GM12878 (cell line): ENCODE results near the gene USP21. TPM values are rescaled to one million over a fixed set of nuclear protein-coding genes. Genes with fewer than 3 reads are reported as not detected.

Source experiments
- BHLHE40 ChIP-seq, 2 experiments: fragments of 450-650 bp in 1 of 2; IDR thresholded peaks; 2 replicates each; pipeline ENCODE4 v1.6.1; 2011 to 2017; ENCODE audit warnings: low read depth in 2 of 2, borderline replicate concordance in 1 of 2, improper control_type of control experiment in 1 of 2, low read length in 1 of 2, mild to moderate bottlenecking in 1 of 2
- BRCA1 ChIP-seq: IDR thresholded peaks from 2 replicates; pipeline ENCODE4 v1.6.1; 2011; ENCODE audit warnings: low read depth, low read length, improper control_type of control experiment
- IRF4 ChIP-seq: IDR thresholded peaks from 2 replicates; pipeline ENCODE4 v1.6.1; 2011; ENCODE audit warnings: low read depth, low read length
- MEF2A ChIP-seq: IDR thresholded peaks from 2 replicates; pipeline ENCODE4 v1.6.1; 2011; ENCODE audit warnings: low read depth, mild to moderate bottlenecking, low read length, moderate library complexity; ENCODE audit not compliant: insufficient read depth
- MEF2B ChIP-seq: fragments of 450-650 bp; IDR thresholded peaks from 2 replicates; pipeline ENCODE4 v1.6.1; 2018; ENCODE audit warnings: mild to moderate bottlenecking, moderate library complexity; ENCODE audit not compliant: partially characterized antibody, poor library complexity, severe bottlenecking
- MLLT1 ChIP-seq: fragments of 450-650 bp; IDR thresholded peaks from 2 replicates; pipeline ENCODE4 v1.6.1; 2016; ENCODE audit warnings: mild to moderate bottlenecking
- MYC ChIP-seq: IDR thresholded peaks from 2 replicates; pipeline ENCODE4 v1.6.1; 2011; ENCODE audit warnings: mild to moderate bottlenecking, low read length, moderate library complexity, inconsistent platforms; ENCODE audit not compliant: insufficient read depth, insufficient replicate concordance, insufficient read length, severe bottlenecking
- NR2F1 ChIP-seq: fragments of 450-650 bp; conservative IDR thresholded peaks from 2 replicates; pipeline ENCODE4 v1.6.1; 2017; ENCODE audit warnings: mild to moderate bottlenecking
- PAX8 ChIP-seq: fragments of 450-650 bp; IDR thresholded peaks from 2 replicates; pipeline ENCODE4 v1.6.1; 2017; ENCODE audit warnings: mild to moderate bottlenecking, moderate library complexity
- RCOR1 ChIP-seq: conservative IDR thresholded peaks from 2 replicates; pipeline ENCODE4 v1.6.1; 2012; ENCODE audit warnings: low read depth, low read length, improper control_type of control experiment
- RFX5 ChIP-seq: IDR thresholded peaks from 2 replicates; pipeline ENCODE4 v1.6.1; 2011; ENCODE audit warnings: low read depth, low read length, improper control_type of control experiment
- SUPT20H ChIP-seq: IDR thresholded peaks from 2 replicates; pipeline ENCODE4 v1.6.1; 2011; ENCODE audit warnings: low read depth, mild to moderate bottlenecking, low read length, moderate library complexity, borderline replicate concordance; ENCODE audit not compliant: control insufficient read depth
- WRNIP1 ChIP-seq: IDR thresholded peaks from 2 replicates; pipeline ENCODE4 v1.6.1; 2011; ENCODE audit warnings: low read depth, low read length, improper control_type of control experiment, borderline replicate concordance
- YY1 ChIP-seq: IDR thresholded peaks from 2 replicates; pipeline ENCODE4 v1.6.1; 2011; ENCODE audit warnings: low read depth, mild to moderate bottlenecking, low read length
- ZNF207 ChIP-seq: fragments of 450-650 bp; IDR thresholded peaks from 2 replicates; pipeline ENCODE4 v1.6.1; 2014; ENCODE audit warnings: antibody characterized with exemption, mild to moderate bottlenecking, borderline replicate concordance
- ZSCAN29 ChIP-seq: fragments of 450-650 bp; IDR thresholded peaks from 2 replicates; pipeline ENCODE4 v1.6.1; 2017; ENCODE audit warnings: mild to moderate bottlenecking, moderate library complexity
- polyA plus RNA-seq, 11 experiments: library from polyadenylated mRNA; depleted of rRNA in 4 of 11; unstranded in 6 of 11; stranded (reverse) in 5 of 11; fragments of >200 nt; fragmentation: Nextera tagmentation in 4 of 11; fragmentation: Illumina TruSeq in 1 of 11; extraction: Ambion mirVana in 4 of 11; extraction: Trizol in 1 of 11; gene quantifications; 1 replicate in 1 of 11; 2 replicates in 10 of 11; pipeline versions ENCODE4 v1.2.1 to v1.2.3, GENCODE V29; 2011 to 2016; ENCODE audit warnings: inconsistent platforms in 2 of 11, missing spikeins in 2 of 11, low read depth in 1 of 11
- total RNA-seq, 4 experiments: library from RNA; depleted of rRNA in 3 of 4; stranded (reverse); fragments of >200 nt in 3 of 4; fragmentation: Illumina TruSeq in 1 of 4; extraction: Trizol in 1 of 4; gene quantifications; 2 replicates each; pipeline versions ENCODE4 v1.2.1 to v1.2.3, GENCODE V29; 2013 to 2021

Gene USP21
- total and polyA plus RNA-seq, 10 of the 15 experiments (the other 5 are each of a cell fraction or from before 2014, with no cell fraction given) = 3.2 to 28.6 (median 16.6) TPM

- TF ChIP-seq BHLHE40 (IDR thresholded peaks at IDR 0.05; ENCODE audit: borderline replicate concordance in 1 of 2, low read depth in 2 of 2, low read length in 1 of 2) (0 out of 4 replicates have a peak, but pooled peaks of 1 of the 2 experiments have one; percentile 25), YY1 (peak; percentile 59; the same call in 1 of the 2 replicates), BRCA1 (no peak), MYC (no peak), MEF2A (no peak), MEF2B (no peak), RCOR1 (no peak), NR2F1 (no peak), ZSCAN29 (no peak), WRNIP1 (no peak), PAX8 (no peak), SUPT20H (no peak), ZNF207 (no peak), IRF4 (0 out of 2 replicates have a peak, but pooled peaks have one; percentile 31), MLLT1 (no peak), RFX5 (no peak)
Measured at GRCh38 chr1:161192476-161193465, 33.5 kb downstream of the USP21 start (continued).
